22Rv1 (cell line): ENCODE data around the gene ITPKB.

Experiments used
- H3K27ac ChIP-seq: fragments of 450-650 bp; 2 replicates; pipeline ENCODE4 v1.5.1; 2017
- CTCF ChIP-seq: fragments of 450-650 bp; IDR thresholded peaks from 2 replicates; pipeline ENCODE4 v1.5.1; 2017; ENCODE audit warnings: mild to moderate bottlenecking
- ZFX ChIP-seq: fragments of 450-650 bp; IDR thresholded peaks from 2 replicates; pipeline ENCODE4 v1.6.1; 2017; ENCODE audit warnings: antibody characterized with exemption, borderline replicate concordance

ITPKB gene

GRCh38 chr1:226716577-226716976, 22.5 kb downstream of the ITPKB start:
- H3K27ac ChIP-seq, result no peak overlapping the region
- no peak for TF ChIP-seq CTCF
- no peak for TF ChIP-seq ZFX

GRCh38 chr1:226714148-226714547, 24.9 kb downstream of the ITPKB start:
- H3K27ac ChIP-seq, result no peak overlapping the region

GRCh38 chr1:226712742-226713419, 26.2 kb downstream of the ITPKB start:
- no peak overlapping the region for H3K27ac ChIP-seq
- no peak for TF ChIP-seq ZFX
- no peak for TF ChIP-seq CTCF

More at GRCh38 chr1:226714148-226714547, 24.9 kb downstream of the ITPKB start:
- TF ChIP-seq CTCF, result no peak
- no peak for TF ChIP-seq ZFX

- TF ChIP-seq ZFX (no peak), CTCF (no peak)
- no peak overlapping the region for H3K27ac ChIP-seq
Observed at GRCh38 chr1:226711976-226712741, 26.9 kb downstream of the ITPKB start.

- TF ChIP-seq ZFX, result no peak
- TF ChIP-seq CTCF, result no peak
- H3K27ac ChIP-seq, result no peak overlapping the region
Observed at GRCh38 chr1:226710501-226710900, 28.6 kb downstream of the ITPKB start.

GRCh38 chr1:226709953-226710352, 29.1 kb downstream of the ITPKB start:
- no peak overlapping the region for H3K27ac ChIP-seq
- TF ChIP-seq CTCF, result no peak
- TF ChIP-seq ZFX, result no peak

- H3K27ac ChIP-seq, result no peak overlapping the region
- TF ChIP-seq CTCF (no peak), ZFX (no peak)
Observed at GRCh38 chr1:226708967-226709396, 30.1 kb downstream of the ITPKB start.
